ENCODE results near the gene TTC28.

GRCh38 chr22:28259774-28260312 is 419.8 kb downstream of the TTC28 start:
- TF ChIP-seq POLR2A (IDR thresholded peaks at IDR 0.05) (no peak), POLR2AphosphoS5 (IDR thresholded peaks at IDR 0.05) (no peak), EP300 (IDR thresholded peaks at IDR 0.05) (no peak)
- TF ChIP-seq, protein P1, sequence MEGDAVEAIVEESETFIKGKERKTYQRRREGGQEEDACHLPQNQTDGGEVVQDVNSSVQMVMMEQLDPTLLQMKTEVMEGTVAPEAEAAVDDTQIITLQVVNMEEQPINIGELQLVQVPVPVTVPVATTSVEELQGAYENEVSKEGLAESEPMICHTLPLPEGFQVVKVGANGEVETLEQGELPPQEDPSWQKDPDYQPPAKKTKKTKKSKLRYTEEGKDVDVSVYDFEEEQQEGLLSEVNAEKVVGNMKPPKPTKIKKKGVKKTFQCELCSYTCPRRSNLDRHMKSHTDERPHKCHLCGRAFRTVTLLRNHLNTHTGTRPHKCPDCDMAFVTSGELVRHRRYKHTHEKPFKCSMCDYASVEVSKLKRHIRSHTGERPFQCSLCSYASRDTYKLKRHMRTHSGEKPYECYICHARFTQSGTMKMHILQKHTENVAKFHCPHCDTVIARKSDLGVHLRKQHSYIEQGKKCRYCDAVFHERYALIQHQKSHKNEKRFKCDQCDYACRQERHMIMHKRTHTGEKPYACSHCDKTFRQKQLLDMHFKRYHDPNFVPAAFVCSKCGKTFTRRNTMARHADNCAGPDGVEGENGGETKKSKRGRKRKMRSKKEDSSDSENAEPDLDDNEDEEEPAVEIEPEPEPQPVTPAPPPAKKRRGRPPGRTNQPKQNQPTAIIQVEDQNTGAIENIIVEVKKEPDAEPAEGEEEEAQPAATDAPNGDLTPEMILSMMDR (IDR thresholded peaks at IDR 0.05) = no peak

Measured in sigmoid colon (tissue), 4 donors.